ENCODE data around the gene ALG14.

DNA sequence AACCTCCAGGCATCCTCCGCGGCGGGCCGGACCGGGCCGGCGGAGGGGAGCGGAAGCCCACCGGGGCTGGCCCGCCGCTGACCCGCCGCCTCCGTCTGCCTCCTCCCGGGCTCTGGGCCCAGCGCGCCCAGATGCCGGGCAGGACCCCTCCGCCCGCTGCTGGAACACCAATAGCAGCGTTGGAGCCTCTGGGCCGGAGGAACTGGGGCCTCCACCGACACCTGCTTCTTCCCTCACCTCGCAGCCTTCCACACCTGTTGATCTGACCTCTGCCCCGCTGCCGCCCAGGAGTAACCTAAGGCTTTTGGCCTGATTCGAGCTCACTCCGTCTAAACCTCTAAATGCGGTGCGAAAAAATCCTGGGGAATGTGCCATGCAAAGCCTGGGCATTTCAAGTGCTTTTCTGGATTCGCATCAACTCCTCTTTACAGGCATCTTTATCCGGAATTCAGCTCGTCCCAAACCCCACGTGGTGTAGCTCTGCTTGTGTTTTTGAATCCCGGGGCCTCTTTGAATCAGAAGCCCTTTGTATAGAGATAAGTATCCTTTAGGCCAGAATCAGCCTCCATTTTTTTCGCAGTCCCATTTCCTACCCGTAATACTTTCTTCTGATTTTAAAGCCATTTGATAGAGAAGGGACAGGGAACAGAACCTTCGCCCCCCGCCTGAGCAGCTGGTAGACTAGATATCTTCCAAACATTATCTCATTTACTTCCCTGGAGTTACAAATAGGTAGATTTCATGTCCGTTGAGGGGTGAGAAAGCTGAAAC, 145.2 kb downstream of the ALG14 start:
- no peak for TF ChIP-seq POLR2A (IDR thresholded peaks at IDR 0.05; ENCODE audit: low read depth, low read length)
- no peak for TF ChIP-seq POLR2AphosphoS5 (IDR thresholded peaks at IDR 0.05; ENCODE audit: low read depth, low read length)
- TF ChIP-seq TAF1 (IDR thresholded peaks at IDR 0.05; ENCODE audit: borderline replicate concordance, low read depth, low read length) = no peak
